Measurements from ENCODE around the gene HLCS. TPM values are rescaled to one million over a fixed set of nuclear protein-coding genes. Genes with fewer than 3 reads are reported as not detected.

HLCS gene
- total and polyA plus RNA-seq, 2 of the 8 experiments (the other 6 are each of a cell fraction or from before 2014, with no cell fraction given), result 4.7 to 12.2 TPM

DNA sequence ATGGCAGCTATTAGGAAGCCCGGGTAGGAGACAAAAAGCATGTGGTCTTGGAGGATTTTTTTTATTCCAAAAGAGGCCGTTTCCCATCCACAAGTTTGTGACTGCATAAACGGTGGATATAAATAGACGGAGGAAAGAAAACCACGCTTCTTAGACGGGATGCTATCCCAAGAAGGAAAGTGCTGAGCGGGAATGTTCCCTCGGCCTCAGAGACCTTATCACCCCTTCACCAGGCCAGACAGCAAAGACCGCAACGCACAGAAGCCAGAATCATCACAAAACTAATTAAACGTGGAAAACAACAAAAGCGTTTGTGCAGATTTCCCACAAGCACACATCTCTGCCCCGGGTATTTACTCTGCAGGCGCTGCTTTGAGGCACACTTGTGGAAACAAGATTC lies 43.2 kb downstream of the HLCS start:
- CTCF ChIA-PET (ENCODE audit: partially characterized antibody), result interaction anchor here (1.2 to 7.7 kb wide), 7 partner anchors 8 to 317 kb away, joined by 3 to 68 read pairs (median 3); no protein-coding TSS in a partner anchor
- Histone ChIP-seq H4K20me1 (replicated peaks in 1 of 2; ENCODE audit: control insufficient read depth in 1 of 2, insufficient read depth in 2 of 2, low read length in 2 of 2) (peaks cover 0 to 1% of the 10 kb centered on the region in 2 experiments), H3K56ac (replicated peaks; ENCODE audit: insufficient read length, low read depth, low read length) (no peak overlapping the region), H2AFZ (ENCODE audit: low read length) (no peak overlapping the region), H3K79me2 (ENCODE audit: control insufficient read depth in 1 of 2, insufficient read depth in 2 of 2, low read length in 2 of 2) (no peaks in the 10 kb centered on the region), H2BK120ac (replicated peaks; ENCODE audit: low read depth, low read length) (no peak overlapping the region), H3K4me1 (replicated peaks in 1 of 4; ENCODE audit: control insufficient read depth in 3 of 4, insufficient read depth in 4 of 4, low read length in 3 of 4) (no peaks in the 10 kb centered on the region), H2BK12ac (ENCODE audit: low read depth, low read length) (no peak overlapping the region), H2BK20ac (ENCODE audit: low read length) (no peak overlapping the region), H3K27me3 (replicated peaks in 1 of 4; ENCODE audit: control insufficient read depth in 3 of 4, extremely low read depth in 1 of 4, insufficient read depth in 3 of 4, low read length in 3 of 4) (no peaks in the 10 kb centered on the region; a peak in 1 of 7 replicates), H3K9me3 (ENCODE audit: insufficient read depth in 2 of 2, low read depth in 1 of 2, low read length in 1 of 2) (no peaks in the 10 kb centered on the region), H3K4ac (replicated peaks; ENCODE audit: insufficient read length, low read depth, low read length) (no peak overlapping the region), H3K9ac (replicated peaks in 1 of 4; ENCODE audit: extremely low read depth in 1 of 4, low read depth in 3 of 4, low read length in 3 of 4) (no peak overlapping the region), H3K14ac (ENCODE audit: insufficient read length) (no peak overlapping the region), H3K79me1 (ENCODE audit: low read depth, low read length) (no peaks in the 10 kb centered on the region), H3K36me3 (ENCODE audit: control insufficient read depth in 2 of 4, insufficient read depth in 4 of 4, low read length in 3 of 4) (no peaks in the 10 kb centered on the region), H4K5ac (ENCODE audit: insufficient read length, low read depth, low read length) (no peak overlapping the region), H2BK5ac (ENCODE audit: low read depth, low read length) (no peak overlapping the region), H2BK15ac (ENCODE audit: low read length) (no peak overlapping the region), H3K23me2 (ENCODE audit: low read depth, low read length) (no peaks in the 10 kb centered on the region), H3K4me3 (ENCODE audit: extremely low read depth in 1 of 4, insufficient read depth in 2 of 4, low read depth in 3 of 4, low read length in 4 of 4) (no peak overlapping the region), H3K23ac (ENCODE audit: insufficient read length) (no peak overlapping the region), H3K18ac (ENCODE audit: extremely low read depth, low read length) (no peak overlapping the region), H2AK5ac (ENCODE audit: low read depth, low read length) (no peak overlapping the region), H3K27ac (ENCODE audit: low read depth, low read length) (no peak overlapping the region), H4K8ac (ENCODE audit: extremely low read depth, insufficient read depth, low read length) (no peak overlapping the region), H3K4me2 (ENCODE audit: insufficient read depth in 1 of 2, low read depth in 2 of 2, low read length in 2 of 2) (no peak overlapping the region), H4K91ac (replicated peaks; ENCODE audit: insufficient read length, low read length) (no peak overlapping the region)
- DNase-seq (ENCODE audit: low read depth in 1 of 2, low spot score in 2 of 2), result no peak
- 93% methylated on average over 14 of the region's 14 CpGs; no CpG with 5 or more reads in 1 of the 2 experiments for WGBS, 2 experiments (ENCODE audit: extremely low coverage in 1 of 2, insufficient coverage in 1 of 2, insufficient read length in 1 of 2, insufficient replicate concordance in 2 of 2, low coverage in 1 of 2, low lambda C conversion rate in 2 of 2, missing lambda C conversion rate in 1 of 2)
- no peak for FAIRE-seq
- POLR2A ChIA-PET (ENCODE audit: partially characterized antibody), result no interaction called here
- TF ChIP-seq GABPA (IDR thresholded peaks at IDR 0.05; ENCODE audit: borderline replicate concordance, insufficient read depth, low read length) (no peak), KDM4A (IDR thresholded peaks at IDR 0.05; ENCODE audit: low read depth, low read length, severe bottlenecking) (no peak), POU5F1 (IDR thresholded peaks at IDR 0.05; ENCODE audit: low read depth, low read length) (no peak), CEBPB (IDR thresholded peaks at IDR 0.05; ENCODE audit: low read depth, low read length) (no peak), POLR2A (IDR thresholded peaks at IDR 0.05; ENCODE audit: control extremely low read depth in 1 of 2, low read depth in 2 of 2, low read length in 2 of 2) (no peak), EP300 (IDR thresholded peaks at IDR 0.05; ENCODE audit: borderline replicate concordance in 1 of 2, low read depth in 2 of 2, low read length in 2 of 2) (no peak), FOSL1 (IDR thresholded peaks at IDR 0.05; ENCODE audit: insufficient read depth, low read depth, low read length) (no peak), PHF8 (conservative IDR thresholded peaks at IDR 0.05; ENCODE audit: low read depth, low read length) (no peak), EZH2 (IDR thresholded peaks at IDR 0.05; ENCODE audit: low read depth, low read length, severe bottlenecking) (no peak), CTBP2 (IDR thresholded peaks at IDR 0.05; ENCODE audit: borderline replicate concordance, insufficient read depth, insufficient read length, low read length) (no peak)
- TF ChIP-seq, protein P1, sequence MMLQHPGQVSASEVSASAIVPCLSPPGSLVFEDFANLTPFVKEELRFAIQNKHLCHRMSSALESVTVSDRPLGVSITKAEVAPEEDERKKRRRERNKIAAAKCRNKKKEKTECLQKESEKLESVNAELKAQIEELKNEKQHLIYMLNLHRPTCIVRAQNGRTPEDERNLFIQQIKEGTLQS (IDR thresholded peaks at IDR 0.05; ENCODE audit: insufficient read depth, low read depth, low read length), result no peak

Data from H1 (cell line).